GM10266 (cell line): ENCODE measurements around the gene WARS2.

ENCODE experiments used
- DNase-seq: peaks from one replicate; pipeline ENCODE4 v3.0.0; 2012; ENCODE audit errors: extremely low spot score
- TF ChIP-seq, protein P1 (sequence below): IDR thresholded peaks from 2 replicates; pipeline ENCODE4 v1.5.1; 2012; ENCODE audit warnings: mild to moderate bottlenecking, low read depth; ENCODE audit not compliant: control insufficient read depth, insufficient read depth; ENCODE audit errors: missing control alignments

The WARS2 gene

DNA sequence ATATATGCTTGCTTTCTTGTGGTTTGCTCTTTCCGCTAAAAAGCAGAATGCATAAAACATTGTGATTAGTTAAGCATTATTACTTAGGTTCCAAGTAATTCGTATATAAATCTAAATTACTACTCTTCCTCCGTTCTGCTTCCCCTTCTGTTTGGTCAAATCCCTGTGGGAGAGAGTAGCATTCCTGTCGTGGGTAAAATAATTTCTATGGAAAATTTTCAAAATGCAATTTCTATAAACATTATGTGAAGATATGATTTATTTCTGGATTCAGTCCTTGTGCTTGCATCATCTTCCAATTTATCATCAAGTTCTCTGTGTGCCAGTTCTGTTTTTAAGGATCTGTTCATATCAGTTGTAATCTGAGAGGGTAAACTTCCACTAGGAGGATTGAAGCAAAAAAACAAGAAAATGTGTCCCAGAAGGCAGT lies 7.2 kb upstream of the WARS2 start:
- TF ChIP-seq, protein P1, sequence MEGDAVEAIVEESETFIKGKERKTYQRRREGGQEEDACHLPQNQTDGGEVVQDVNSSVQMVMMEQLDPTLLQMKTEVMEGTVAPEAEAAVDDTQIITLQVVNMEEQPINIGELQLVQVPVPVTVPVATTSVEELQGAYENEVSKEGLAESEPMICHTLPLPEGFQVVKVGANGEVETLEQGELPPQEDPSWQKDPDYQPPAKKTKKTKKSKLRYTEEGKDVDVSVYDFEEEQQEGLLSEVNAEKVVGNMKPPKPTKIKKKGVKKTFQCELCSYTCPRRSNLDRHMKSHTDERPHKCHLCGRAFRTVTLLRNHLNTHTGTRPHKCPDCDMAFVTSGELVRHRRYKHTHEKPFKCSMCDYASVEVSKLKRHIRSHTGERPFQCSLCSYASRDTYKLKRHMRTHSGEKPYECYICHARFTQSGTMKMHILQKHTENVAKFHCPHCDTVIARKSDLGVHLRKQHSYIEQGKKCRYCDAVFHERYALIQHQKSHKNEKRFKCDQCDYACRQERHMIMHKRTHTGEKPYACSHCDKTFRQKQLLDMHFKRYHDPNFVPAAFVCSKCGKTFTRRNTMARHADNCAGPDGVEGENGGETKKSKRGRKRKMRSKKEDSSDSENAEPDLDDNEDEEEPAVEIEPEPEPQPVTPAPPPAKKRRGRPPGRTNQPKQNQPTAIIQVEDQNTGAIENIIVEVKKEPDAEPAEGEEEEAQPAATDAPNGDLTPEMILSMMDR: no peak
- no peak for DNase-seq

DNA sequence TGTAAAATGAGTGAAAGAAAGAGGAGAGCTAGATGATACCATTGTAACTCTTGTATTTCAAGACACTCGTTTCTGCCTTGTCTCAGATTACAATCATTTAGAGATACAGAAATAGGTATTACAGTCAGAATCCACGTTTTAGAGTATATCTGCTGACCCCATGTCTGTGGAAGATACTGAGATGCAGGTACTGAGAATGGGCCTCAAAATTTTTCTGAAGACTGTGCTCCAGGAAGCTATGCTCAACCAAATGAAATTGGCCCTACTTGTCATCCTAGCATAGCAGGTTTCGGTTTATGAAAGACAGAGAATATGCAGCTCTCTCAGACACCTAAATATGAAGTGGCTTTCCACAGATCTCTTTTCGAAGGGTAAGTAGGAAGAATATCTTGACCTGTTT lies 6.0 kb upstream of the WARS2 start:
- TF ChIP-seq, protein P1: no peak
- no peak for DNase-seq

- no peak for DNase-seq
- TF ChIP-seq, protein P1: no peak
Measured at GRCh38 chr1:119144813-119145212, 4.4 kb upstream of the WARS2 start.

DNA sequence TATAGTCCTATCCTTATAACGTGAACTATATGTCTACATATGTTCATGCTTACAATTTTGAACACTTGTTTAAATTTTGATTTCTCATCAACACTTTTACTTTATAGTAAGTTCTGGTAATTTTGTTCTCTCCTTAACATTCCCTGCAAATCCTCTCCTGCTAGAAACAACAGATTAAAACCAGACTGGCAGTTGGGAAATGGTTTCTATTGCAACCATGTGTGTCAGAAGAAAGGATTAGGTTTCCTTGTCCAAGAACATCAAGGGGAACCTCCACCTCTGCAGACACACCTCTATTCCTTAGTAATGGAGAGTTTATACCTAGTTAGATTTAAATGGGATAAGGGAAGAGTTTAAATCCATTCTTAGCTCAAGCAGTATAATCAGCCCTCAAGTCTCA lies 3.3 kb upstream of the WARS2 start:
- no peak for DNase-seq
- TF ChIP-seq, protein P1: no peak

DNA sequence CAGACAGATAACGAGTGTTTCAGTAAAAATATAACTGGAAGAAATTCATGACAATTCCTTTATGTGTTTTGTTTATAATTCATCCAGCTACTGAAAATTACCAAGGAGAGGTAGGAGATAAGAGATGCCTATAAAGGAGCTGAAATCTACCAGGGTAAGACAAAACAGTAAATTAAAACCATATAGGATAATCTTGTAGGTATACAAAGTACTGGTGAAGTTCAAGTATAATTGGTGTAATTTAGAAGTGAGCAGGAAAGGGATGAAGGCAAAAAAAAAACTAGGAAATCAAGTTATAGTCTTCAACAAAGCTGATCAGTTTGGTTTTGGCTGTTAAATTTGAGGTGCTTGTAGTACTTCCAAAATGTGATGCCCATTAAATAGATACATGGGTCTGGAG lies 1.2 kb upstream of the WARS2 start:
- TF ChIP-seq, protein P1: no peak
- no peak for DNase-seq

DNA sequence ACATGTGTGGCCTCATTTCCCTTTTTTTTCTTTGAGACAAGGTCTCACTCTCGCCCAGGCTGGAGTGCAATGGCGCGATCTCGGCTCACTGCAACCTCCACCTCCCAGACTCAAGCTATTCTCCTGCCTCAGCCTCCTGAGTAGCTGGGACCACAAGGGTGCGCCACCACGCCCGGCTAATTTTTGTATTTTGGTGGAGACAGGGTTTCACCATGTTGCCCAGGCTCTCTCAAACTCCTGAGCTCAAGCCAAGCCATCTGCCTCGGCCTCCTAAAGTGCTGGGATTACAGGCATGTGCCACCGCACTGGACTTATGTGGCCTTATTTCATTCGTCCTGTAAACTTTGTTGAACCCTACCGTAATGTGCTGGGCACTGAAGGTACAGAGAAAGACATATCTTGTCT lies 569 bp upstream of the WARS2 start:
- TF ChIP-seq, protein P1: peak; percentile 51
- DNase-seq: no peak

DNA sequence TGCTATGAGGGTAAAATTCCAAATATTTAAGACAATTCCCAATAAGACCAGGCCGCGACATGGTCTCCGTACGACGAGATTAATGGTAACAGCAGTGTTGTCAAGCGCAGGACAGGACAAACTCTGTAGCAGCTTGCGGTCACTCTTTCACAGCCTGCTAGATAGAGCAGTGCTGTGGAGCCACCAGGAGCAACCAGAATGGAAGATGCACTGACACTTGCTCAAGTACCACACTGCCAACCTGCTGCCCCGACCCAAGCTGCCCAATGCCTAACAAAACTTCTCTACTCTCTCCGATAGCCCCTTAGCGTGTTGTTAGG lies 636 bp downstream of the WARS2 start:
- no peak for DNase-seq
- TF ChIP-seq, protein P1: no peak
